ENCODE measurements around the gene GCNT2. TPM values are rescaled to one million over a fixed set of nuclear protein-coding genes. Genes with fewer than 3 reads are reported as not detected.
A peak's percentile ranks its signal among the peaks of the same experiment; 100 is the strongest.
"Not testable (repeated sequence)": the region's sequence is repeated elsewhere in the genome, so short reads cannot be mapped to it uniquely, and the experiment has no call there.

Gene GCNT2
- total RNA-seq (2014; rRNA removed; shearing (Covaris generic)): 6.2 and 7.9 TPM in 2 replicates

- DNase-seq (ENCODE audit: low read depth): peak; percentile 54
These were observed at the start of gene GCNT2 for GRCh38 chr6:10521104-10521808. TSS of gene GCNT2 (plus strand) at chr6:10521351. CDS start at chr6:10528912, 7,561 bp downstream.

GRCh38 chr6:10472634-10473033 lies 48.5 kb upstream of the GCNT2 start:
- DNase-seq (ENCODE audit: low read depth): no peak

GRCh38 chr6:10478187-10479040 lies 42.7 kb upstream of the GCNT2 start:
- peak; percentile 54 for DNase-seq (ENCODE audit: low read depth)

GRCh38 chr6:10479939-10480700 lies 41.0 kb upstream of the GCNT2 start:
- DNase-seq (ENCODE audit: low read depth): peak; percentile 52

GRCh38 chr6:10481101-10481500 lies 40.0 kb upstream of the GCNT2 start:
- peak; percentile 42 for DNase-seq (ENCODE audit: low read depth)

GRCh38 chr6:10482636-10483257 lies 38.4 kb upstream of the GCNT2 start:
- DNase-seq (ENCODE audit: low read depth): no peak

- DNase-seq (ENCODE audit: low read depth): no peak
These were observed 36.2 kb upstream of the GCNT2 start for GRCh38 chr6:10484912-10485311.

GRCh38 chr6:10485406-10485805 lies 35.7 kb upstream of the GCNT2 start:
- no peak for DNase-seq (ENCODE audit: low read depth)

- DNase-seq (ENCODE audit: low read depth): no peak
These were observed 34.9 kb upstream of the GCNT2 start for GRCh38 chr6:10486215-10486614.

GRCh38 chr6:10486944-10487588 lies 34.1 kb upstream of the GCNT2 start:
- DNase-seq (ENCODE audit: low read depth): not testable (repeated sequence)

- DNase-seq (ENCODE audit: low read depth): no peak
These were observed 33.4 kb upstream of the GCNT2 start for GRCh38 chr6:10487668-10488327.

- no peak for DNase-seq (ENCODE audit: low read depth)
These were observed 29.7 kb upstream of the GCNT2 start for GRCh38 chr6:10491463-10491862.

GRCh38 chr6:10491905-10492304 lies 29.2 kb upstream of the GCNT2 start:
- DNase-seq (ENCODE audit: low read depth): not testable (repeated sequence)

GRCh38 chr6:10495029-10495428 lies 26.1 kb upstream of the GCNT2 start:
- no peak for DNase-seq (ENCODE audit: low read depth)

GRCh38 chr6:10505529-10505928 lies 15.6 kb upstream of the GCNT2 start:
- DNase-seq (ENCODE audit: low read depth): no peak

GRCh38 chr6:10507298-10507697 lies 13.9 kb upstream of the GCNT2 start:
- no peak for DNase-seq (ENCODE audit: low read depth)

- no peak for DNase-seq (ENCODE audit: low read depth)
These were observed 13.4 kb upstream of the GCNT2 start for GRCh38 chr6:10507715-10508114.

- peak; percentile 62 for DNase-seq (ENCODE audit: low read depth)
These were observed 10.4 kb upstream of the GCNT2 start for GRCh38 chr6:10510592-10511367.

- no peak for DNase-seq (ENCODE audit: low read depth)
These were observed 9.7 kb upstream of the GCNT2 start for GRCh38 chr6:10511477-10511876.

- no peak for DNase-seq (ENCODE audit: low read depth)
These were observed 7.6 kb upstream of the GCNT2 start for GRCh38 chr6:10513544-10513943.

Measured in RPMI7951 (cell line).